H1 (cell line): ENCODE data around the gene CD300C. TPM values are rescaled to one million over a fixed set of nuclear protein-coding genes. Genes with fewer than 3 reads are reported as not detected.

Experiments used
- CTCF ChIA-PET: fragments of 300-600 bp; sonication (Branson Sonifier 250); formaldehyde crosslinking; loops from one replicate; lab custom pipeline; 2021; ENCODE audit not compliant: partially characterized antibody; lab: Charles Lee
- POLR2A ChIA-PET: fragments of 300-600 bp; sonication (Branson Sonifier 250); formaldehyde crosslinking; loops from one replicate; lab custom pipeline; 2021; ENCODE audit warnings: inconsistent platforms; ENCODE audit not compliant: partially characterized antibody; lab: Charles Lee
- DNase-seq, 2 experiments: peaks; one replicate each; pipeline versions ENCODE4 v3.0.0 to v3.0.0-alpha.2; 2010 to 2022; ENCODE audit warnings: low spot score in 2 of 2, low read depth in 1 of 2, mixed read lengths in 1 of 2
- FAIRE-seq: peaks from 2 replicates; lab custom pipeline; 2011; peaks lifted over from hg19 to GRCh38; lab: Jason Lieb, UNC
- H2AFZ ChIP-seq: 2 replicates; pipeline ENCODE4 v1.8.1; 2012; ENCODE audit warnings: low read length, inconsistent platforms
- H2AK5ac ChIP-seq: 2 replicates; pipeline ENCODE4 v1.6.1; 2013; ENCODE audit warnings: low read depth, low read length
- H2BK120ac ChIP-seq: replicated peaks from 2 replicates; pipeline ENCODE3; 2013; ENCODE audit warnings: low read depth, low read length, inconsistent platforms
- H2BK12ac ChIP-seq: 2 replicates; pipeline ENCODE4 v1.6.1; 2013; ENCODE audit warnings: low read depth, low read length
- H2BK15ac ChIP-seq: 2 replicates; pipeline ENCODE4 v1.6.1; 2013; ENCODE audit warnings: low read length
- H2BK20ac ChIP-seq: 2 replicates; pipeline ENCODE4 v1.6.1; 2013; ENCODE audit warnings: low read length
- H2BK5ac ChIP-seq: 2 replicates; pipeline ENCODE4 v1.6.1; 2013; ENCODE audit warnings: low read depth, low read length
- H3K14ac ChIP-seq: 2 replicates; pipeline ENCODE4 v1.6.1; 2013; ENCODE audit warnings: inconsistent platforms; ENCODE audit not compliant: insufficient read length
- H3K18ac ChIP-seq: 2 replicates; pipeline ENCODE4 v1.6.1; 2013; ENCODE audit warnings: low read length; ENCODE audit errors: extremely low read depth
- H3K23ac ChIP-seq: 2 replicates; pipeline ENCODE4 v1.6.1; 2013; ENCODE audit warnings: inconsistent platforms; ENCODE audit not compliant: insufficient read length
- H3K23me2 ChIP-seq: 2 replicates; pipeline ENCODE4 v1.6.1; 2013; ENCODE audit warnings: low read depth, low read length
- H3K27ac ChIP-seq: 2 replicates; pipeline ENCODE4 v1.6.1; 2011; ENCODE audit warnings: low read depth, low read length, inconsistent platforms
- H3K27me3 ChIP-seq, 4 experiments: replicated peaks in 1 of 4; 1 replicate in 1 of 4; 2 replicates in 3 of 4; pipeline versions ENCODE4 v1.6.1 to v1.8.1; 2011 to 2013; ENCODE audit warnings: low read length in 3 of 4, mild to moderate bottlenecking in 3 of 4, inconsistent platforms in 2 of 4, mixed read lengths in 2 of 4, moderate library complexity in 1 of 4; ENCODE audit not compliant: control insufficient read depth in 3 of 4, insufficient read depth in 3 of 4; ENCODE audit errors: extremely low read depth in 1 of 4
- H3K36me3 ChIP-seq, 4 experiments: 2 replicates each; pipeline versions ENCODE4 v1.6.1 to v1.8.1; 2011 to 2013; ENCODE audit warnings: mild to moderate bottlenecking in 4 of 4, low read length in 3 of 4, moderate library complexity in 2 of 4, control low read depth in 1 of 4, inconsistent platforms in 1 of 4; ENCODE audit not compliant: insufficient read depth in 4 of 4, control insufficient read depth in 2 of 4
- H3K4ac ChIP-seq: replicated peaks from 2 replicates; pipeline ENCODE3; 2013; ENCODE audit warnings: low read length, low read depth, mixed read lengths, inconsistent platforms; ENCODE audit not compliant: insufficient read length
- H3K4me1 ChIP-seq, 4 experiments: replicated peaks in 1 of 4; 1 replicate in 1 of 4; 2 replicates in 3 of 4; pipeline versions ENCODE4 v1.6.1 to v1.8.1; 2011 to 2013; ENCODE audit warnings: low read length in 3 of 4, inconsistent platforms in 2 of 4, mixed read lengths in 1 of 4; ENCODE audit not compliant: insufficient read depth in 4 of 4, control insufficient read depth in 3 of 4
- H3K4me2 ChIP-seq, 2 experiments: 2 replicates each; pipeline versions ENCODE4 v1.6.1 to v1.8.1; 2011 to 2013; ENCODE audit warnings: low read depth in 2 of 2, low read length in 2 of 2, control low read depth in 1 of 2, inconsistent platforms in 1 of 2, mild to moderate bottlenecking in 1 of 2; ENCODE audit not compliant: insufficient read depth in 1 of 2
- H3K4me3 ChIP-seq, 4 experiments: fragments of 200-600, 300-600 bp in 1 of 4; sonication (generic), shearing (Covaris generic), sonication (Bioruptor Twin) in 1 of 4; 2 replicates each; pipeline versions ENCODE4 v1.5.1 to v1.8.1; 2011 to 2016; ENCODE audit warnings: low read length in 4 of 4, low read depth in 3 of 4, control low read depth in 2 of 4, inconsistent platforms in 2 of 4, mild to moderate bottlenecking in 2 of 4, mixed read lengths in 1 of 4, moderate library complexity in 1 of 4; ENCODE audit not compliant: insufficient read depth in 2 of 4; ENCODE audit errors: extremely low read depth in 1 of 4
- H3K56ac ChIP-seq: replicated peaks from 2 replicates; pipeline ENCODE3; 2013; ENCODE audit warnings: low read depth, mild to moderate bottlenecking, mixed read lengths, low read length, inconsistent platforms; ENCODE audit not compliant: insufficient read length
- H3K79me1 ChIP-seq: 2 replicates; pipeline ENCODE4 v1.6.1; 2013; ENCODE audit warnings: low read depth, low read length, control low read depth
- H3K79me2 ChIP-seq, 2 experiments: 2 replicates each; pipeline versions ENCODE4 v1.6.1 to v1.8.1; 2012 to 2013; ENCODE audit warnings: low read length in 2 of 2, mild to moderate bottlenecking in 2 of 2, inconsistent platforms in 1 of 2; ENCODE audit not compliant: insufficient read depth in 2 of 2, control insufficient read depth in 1 of 2
- H3K9ac ChIP-seq, 4 experiments: replicated peaks in 1 of 4; 1 replicate in 1 of 4; 2 replicates in 3 of 4; pipeline versions ENCODE4 v1.6.1 to v1.8.1; 2011 to 2013; ENCODE audit warnings: low read depth in 3 of 4, low read length in 3 of 4, control low read depth in 2 of 4, mild to moderate bottlenecking in 2 of 4, moderate library complexity in 2 of 4, inconsistent platforms in 1 of 4; ENCODE audit errors: extremely low read depth in 1 of 4
- H3K9me3 ChIP-seq, 2 experiments: 2 replicates each; pipeline versions ENCODE4 v1.6.1 to v1.8.1; 2012 to 2013; ENCODE audit warnings: mild to moderate bottlenecking in 2 of 2, moderate library complexity in 2 of 2, control low read depth in 1 of 2, inconsistent platforms in 1 of 2, low read depth in 1 of 2, low read length in 1 of 2, mixed read lengths in 1 of 2; ENCODE audit not compliant: insufficient read depth in 2 of 2
- H4K20me1 ChIP-seq, 2 experiments: replicated peaks in 1 of 2; 2 replicates each; pipeline versions ENCODE3 to v1.8.1; 2011 to 2013; ENCODE audit warnings: inconsistent platforms in 2 of 2, low read length in 2 of 2, mild to moderate bottlenecking in 1 of 2; ENCODE audit not compliant: insufficient read depth in 2 of 2, control insufficient read depth in 1 of 2
- H4K5ac ChIP-seq: 2 replicates; pipeline ENCODE4 v1.6.1; 2013; ENCODE audit warnings: low read length, low read depth, mixed read lengths, inconsistent platforms; ENCODE audit not compliant: insufficient read length
- H4K8ac ChIP-seq: 2 replicates; pipeline ENCODE4 v1.8.0; 2013; ENCODE audit warnings: mild to moderate bottlenecking, moderate library complexity, low read length, inconsistent platforms; ENCODE audit not compliant: insufficient read depth; ENCODE audit errors: extremely low read depth
- H4K91ac ChIP-seq: replicated peaks from 2 replicates; pipeline ENCODE3; 2013; ENCODE audit warnings: low read length, mixed read lengths, inconsistent platforms; ENCODE audit not compliant: insufficient read length
- CBX5 ChIP-seq: fragments of 300-800, 300-1000 bp; sonication (generic); IDR thresholded peaks from 2 replicates; pipeline ENCODE4 v1.7.1; 2016; ENCODE audit warnings: antibody characterized with exemption, low read length, low read depth
- CTBP2 ChIP-seq: IDR thresholded peaks from 2 replicates; pipeline ENCODE4 v1.7.0; 2011; ENCODE audit warnings: borderline replicate concordance, mild to moderate bottlenecking, moderate library complexity, mixed read lengths, low read length; ENCODE audit not compliant: insufficient read depth, insufficient read length
- NRF1 ChIP-seq: IDR thresholded peaks from 2 replicates; pipeline ENCODE4 v1.6.1; 2011; ENCODE audit warnings: mild to moderate bottlenecking, low read depth, low read length, improper control_type of control experiment
- WGBS, 2 experiments: shearing (Covaris generic) in 1 of 2; methylation state at CpG; one replicate each; pipeline versions ENCODE4 v1.1.6 to v1.1.7; 2013 to 2015; ENCODE audit warnings: low lambda C conversion rate in 2 of 2, mixed read lengths in 2 of 2, inconsistent platforms in 1 of 2, low coverage in 1 of 2, missing lambda C conversion rate in 1 of 2; ENCODE audit not compliant: insufficient replicate concordance in 2 of 2, insufficient coverage in 1 of 2, insufficient read length in 1 of 2; ENCODE audit errors: extremely low coverage in 1 of 2, missing lambda C conversion rate in 1 of 2; 5-methylcytosine and 5-hydroxymethylcytosine counted together
- polyA plus RNA-seq, 7 experiments: library from polyadenylated mRNA; depleted of rRNA in 3 of 7; stranded (reverse) in 5 of 7; unstranded in 2 of 7; fragments of >200 nt in 5 of 7; fragments of 200-250 nt in 2 of 7; gene quantifications; 1 replicate in 5 of 7; 2 replicates in 1 of 7; 4 replicates in 1 of 7; pipeline versions ENCODE4 v1.2.1 to v1.2.3, GENCODE V29; 2011 to 2013; ENCODE audit warnings: missing spikeins in 2 of 7, mixed read lengths in 2 of 7
- total RNA-seq: library from RNA; stranded (reverse); fragmentation: NEBNext Ultra II Directional; extraction: Animal tissue kit (Norgen Biotek cat#: 25700); gene quantifications from 2 replicates; pipeline ENCODE4 v1.2.1, GENCODE V29; 2021

Gene CD300C
- total and polyA plus RNA-seq, 2 of the 8 experiments (the other 6 are each of a cell fraction or from before 2014, with no cell fraction given), result not detected

DNA sequence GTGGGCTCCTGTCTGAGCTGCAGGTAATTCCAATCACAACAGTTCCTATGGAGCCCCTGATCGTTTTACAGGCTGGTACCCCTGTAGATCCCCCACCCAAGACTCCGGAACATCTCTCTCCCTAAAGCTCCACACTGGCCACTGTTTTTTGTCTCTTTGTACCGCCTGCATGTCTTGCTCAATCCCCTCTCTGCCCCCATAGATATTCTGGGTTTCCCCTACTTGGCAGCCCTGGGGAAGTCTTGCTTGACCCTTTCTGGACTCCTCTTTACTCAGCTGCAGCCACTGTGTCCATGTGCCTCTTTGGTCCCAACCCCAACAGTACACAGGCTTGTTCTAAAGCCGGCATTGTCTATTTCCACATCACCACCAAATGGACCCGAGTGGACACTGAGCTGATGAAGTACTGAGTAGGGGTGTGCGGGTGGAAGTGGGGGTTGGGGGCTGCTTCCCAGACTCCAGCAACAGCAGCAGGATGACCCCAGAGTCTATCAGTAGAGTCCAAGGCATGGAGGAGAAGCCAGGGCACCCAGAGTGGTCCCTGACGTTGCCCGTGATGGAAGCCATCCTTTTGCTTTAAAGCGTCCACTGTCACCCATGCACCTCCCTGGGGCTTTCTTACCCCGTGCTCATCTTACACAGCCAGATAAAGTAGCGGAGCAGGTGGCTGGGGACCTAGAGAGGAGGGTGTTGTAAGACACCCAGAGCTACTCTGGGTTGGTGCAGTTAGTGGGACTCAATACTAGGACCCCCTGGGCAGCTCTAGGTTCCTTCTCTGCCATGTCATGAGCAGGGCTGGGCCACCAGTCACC is 21.1 kb downstream of the CD300C start:
- no peak overlapping the region for H2AK5ac ChIP-seq
- no peak overlapping the region for H4K91ac ChIP-seq
- no peak overlapping the region for H2BK12ac ChIP-seq
- H3K56ac ChIP-seq, result no peak overlapping the region
- H3K14ac ChIP-seq, result no peak overlapping the region
- H3K4me1 ChIP-seq, result no peaks in the 10 kb centered on the region
- H2BK15ac ChIP-seq, result no peak overlapping the region
- H3K23me2 ChIP-seq, result no peaks in the 10 kb centered on the region
- POLR2A ChIA-PET, result no interaction called here
- WGBS, 2 experiments, result 86% methylated on average over 11 of the region's 11 CpGs; no CpG with 5 or more reads in 1 of the 2 experiments
- H3K79me1 ChIP-seq, result no peaks in the 10 kb centered on the region
- no peak overlapping the region for H3K9ac ChIP-seq
- no peak overlapping the region for H3K4ac ChIP-seq
- H3K36me3 ChIP-seq, result no peaks in the 10 kb centered on the region
- H3K27me3 ChIP-seq, result peaks cover 0 to 2% (median 0%) of the 10 kb centered on the region in 4 experiments; a peak in 1 of 7 replicates
- H2BK120ac ChIP-seq, result no peak overlapping the region
- no peak for DNase-seq
- H2BK20ac ChIP-seq, result no peak overlapping the region
- no peak overlapping the region for H3K23ac ChIP-seq
- no peak overlapping the region for H3K27ac ChIP-seq
- H4K5ac ChIP-seq, result no peak overlapping the region
- H4K20me1 ChIP-seq, result peaks cover 0 to 2% of the 10 kb centered on the region in 2 experiments
- H3K4me2 ChIP-seq, result no peak overlapping the region
- no peak for FAIRE-seq
- no peaks in the 10 kb centered on the region for H3K79me2 ChIP-seq
- CTCF ChIA-PET, result interaction anchor here (0.6 to 3.6 kb wide), 6 partner anchors 9 to 219 kb away, joined by 3 to 13 read pairs (median 3); partner anchors contain the start of genes BTBD17 and GPR142
- no peak overlapping the region for H3K18ac ChIP-seq
- peaks cover 10 to 20% of the 10 kb centered on the region in 2 experiments; a peak in 3 of 4 replicates for H3K9me3 ChIP-seq
- H2AFZ ChIP-seq, result no peak overlapping the region
- H3K4me3 ChIP-seq, result no peak overlapping the region
- no peak overlapping the region; the same call in 1 of the 2 replicates for H4K8ac ChIP-seq
- H2BK5ac ChIP-seq, result no peak overlapping the region
- TF ChIP-seq CTBP2, result no peak
- no peak for TF ChIP-seq CBX5
- TF ChIP-seq NRF1, result no peak
